Epithelial cell of esophagus (primary cell): ENCODE results near the gene DGCR6L.
"Not testable (repeated sequence)": the region's sequence is repeated elsewhere in the genome, so short reads cannot be mapped to it uniquely, and the experiment has no call there.

Experiments
- DNase-seq: peaks from one replicate; pipeline ENCODE4 v3.0.0; 2010; ENCODE audit warnings: low read depth
- H3K4me3 ChIP-seq: 2 replicates; pipeline ENCODE4 v1.5.1; 2011; ENCODE audit warnings: mild to moderate bottlenecking, low read length, control low read depth
- CTCF ChIP-seq: IDR thresholded peaks from 2 replicates; pipeline ENCODE4 v1.5.1; 2011; ENCODE audit warnings: low read depth, mild to moderate bottlenecking, low read length, control low read depth, inconsistent platforms; ENCODE audit not compliant: insufficient read depth; ENCODE audit errors: missing control alignments

Gene DGCR6L

DNA sequence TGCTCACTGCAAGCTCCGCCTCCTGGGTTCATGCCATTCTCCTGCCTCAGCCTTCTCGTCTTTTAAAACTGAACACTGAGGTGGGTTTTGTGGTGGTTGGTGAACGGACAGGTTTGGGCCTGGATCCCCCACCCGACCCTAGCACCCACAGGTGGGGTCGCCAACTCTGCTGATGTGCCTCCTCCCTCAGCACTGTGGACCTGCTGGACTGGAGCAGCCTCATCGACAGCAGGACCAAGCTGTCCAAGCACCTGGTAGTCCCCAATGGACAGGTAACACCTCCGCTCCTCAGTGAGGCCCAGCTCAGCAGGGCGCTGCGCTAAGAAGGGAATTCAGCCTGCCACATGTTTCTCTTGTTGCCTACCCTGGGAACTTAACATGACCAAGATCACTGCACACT lies 15.2 kb downstream of the DGCR6L start:
- DNase-seq = no peak
- no peak for TF ChIP-seq CTCF
- H3K4me3 ChIP-seq = no peak overlapping the region

DNA sequence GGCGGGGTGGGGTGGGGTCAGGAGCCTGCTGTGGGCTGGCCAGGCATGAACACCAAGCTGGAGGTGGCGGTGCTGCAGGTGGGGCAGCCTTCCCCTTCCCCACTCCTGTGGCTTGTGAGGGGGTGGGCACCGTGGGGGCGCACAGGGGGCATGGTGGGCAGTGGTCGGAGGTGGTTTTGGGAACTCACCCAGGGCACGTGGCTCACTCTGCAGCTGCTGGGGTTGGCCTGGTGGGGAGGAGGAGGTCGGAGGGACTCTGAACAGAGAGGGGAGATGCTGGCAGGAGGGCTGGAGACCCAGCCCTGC lies 16.7 kb downstream of the DGCR6L start:
- not testable (repeated sequence) for DNase-seq, H3K4me3 ChIP-seq

DNA sequence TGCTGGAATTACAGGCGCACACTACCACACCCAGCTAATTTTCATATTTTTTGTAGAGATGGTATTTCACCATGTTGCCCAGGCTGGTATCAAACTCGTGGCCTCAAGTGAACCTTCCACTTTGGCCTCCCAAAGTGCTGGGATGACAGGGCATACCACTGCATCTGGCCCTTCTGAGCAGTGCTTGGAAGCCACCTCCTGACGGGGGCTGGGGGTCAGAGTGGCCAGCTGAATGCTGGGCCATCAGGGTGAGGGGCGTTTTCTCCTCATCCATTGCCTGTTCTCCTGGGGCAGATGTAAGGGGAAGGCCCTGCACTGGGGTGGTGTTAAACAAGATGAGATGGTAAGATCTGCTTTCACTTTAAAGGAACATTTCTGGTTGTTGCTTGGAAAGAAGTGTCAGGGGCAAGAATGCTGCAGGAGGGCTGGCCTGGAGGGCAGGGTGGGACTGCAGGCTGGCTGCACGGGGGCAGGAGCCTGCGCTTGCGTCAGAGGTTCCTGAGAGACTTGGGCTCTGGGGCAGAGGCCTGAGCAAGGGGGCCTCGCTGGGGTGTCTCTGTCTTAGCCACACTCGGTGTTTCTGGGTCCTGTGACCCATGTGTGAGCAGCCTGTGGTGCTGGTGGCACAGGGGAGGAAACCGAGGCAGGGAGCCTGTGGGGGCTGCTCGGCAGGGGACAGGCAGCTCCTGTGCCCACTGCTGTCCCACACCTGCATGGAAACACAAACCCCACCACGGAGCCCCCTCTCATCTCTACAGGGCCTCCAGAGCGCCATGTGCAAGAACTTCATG lies 17.2 kb downstream of the DGCR6L start:
- no peak for TF ChIP-seq CTCF
- DNase-seq = no peak
- H3K4me3 ChIP-seq = no peak overlapping the region

GRCh38 chr22:20299746-20300136 lies 20.1 kb downstream of the DGCR6L start:
- TF ChIP-seq CTCF = no peak
- peak; percentile 46 for DNase-seq
- no peak overlapping the region for H3K4me3 ChIP-seq

DNA sequence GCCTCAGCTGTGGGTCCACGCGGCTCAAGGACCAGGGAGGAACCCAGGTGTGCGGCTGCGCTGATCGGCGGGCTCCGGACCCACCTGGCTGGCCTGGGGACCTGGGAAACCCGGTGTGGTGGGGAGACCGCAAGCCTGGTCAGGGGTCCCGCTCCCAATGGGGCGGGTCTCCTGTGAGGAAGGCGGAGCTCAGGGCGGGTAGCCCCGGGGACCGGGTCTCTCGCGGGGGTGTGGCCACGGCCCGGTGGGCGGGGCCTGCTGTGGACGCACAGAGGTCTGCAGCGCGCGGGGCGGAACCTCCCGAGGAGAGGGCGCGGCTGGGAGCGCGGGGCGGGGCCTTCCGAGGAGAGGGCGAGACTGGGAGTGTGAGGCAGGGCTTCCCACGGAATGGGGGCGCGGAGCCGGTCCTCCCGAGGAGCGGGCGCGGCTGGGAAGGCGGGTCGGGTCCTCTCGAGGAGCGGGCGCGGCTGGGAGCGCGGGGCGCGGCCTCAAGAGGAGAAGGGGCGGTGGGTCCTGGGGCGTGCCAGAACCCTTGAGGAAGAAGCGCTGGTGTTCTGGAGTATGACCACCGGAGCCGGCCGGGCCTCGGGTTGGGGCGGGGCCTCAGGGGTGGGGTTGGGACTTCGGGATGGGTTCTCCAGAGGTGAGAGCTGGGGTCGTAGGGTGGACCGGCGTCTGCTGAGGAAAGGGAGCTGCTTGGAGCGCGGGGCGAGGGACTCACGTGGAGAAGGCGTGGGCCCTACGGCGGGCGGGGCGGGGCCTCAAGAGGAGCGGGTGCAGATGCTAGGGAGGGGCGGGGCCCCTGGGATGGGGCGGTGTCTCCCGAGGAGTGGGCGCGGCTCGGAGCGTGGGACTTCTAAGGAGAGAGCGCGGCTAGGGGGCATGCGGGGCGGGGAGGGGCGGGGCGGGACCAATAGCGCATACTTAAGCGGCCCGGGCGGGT lies 20.8 kb downstream of the DGCR6L start:
- TF ChIP-seq CTCF = no peak
- H3K4me3 ChIP-seq = peak overlapping the region; percentile 36
- peak; percentile 87 for DNase-seq

- DNase-seq = no peak
- TF ChIP-seq CTCF = no peak
- peak overlapping the region; percentile 36 for H3K4me3 ChIP-seq
Observed at GRCh38 chr22:20298110-20298802, 21.6 kb downstream of the DGCR6L start.

GRCh38 chr22:20297414-20298109 lies 22.3 kb downstream of the DGCR6L start:
- TF ChIP-seq CTCF = no peak
- no peak overlapping the region for H3K4me3 ChIP-seq
- DNase-seq = no peak
